Heart right ventricle (tissue), 16 donors: Measurements from ENCODE around the gene SLC16A1. TPM values are rescaled to one million over a fixed set of nuclear protein-coding genes. Genes with fewer than 3 reads are reported as not detected.

Source experiments
- ATAC-seq, 8 donors: fragments of 200-7000 bp; cut with Tn5 transposase; one replicate each; pipeline ENCODE4 v1.9.1; 2020; ENCODE audit warnings: mild to moderate bottlenecking in 8 of 8, moderate library complexity in 8 of 8, moderate number of reproducible peaks in 1 of 8
- DNase-seq, 2 donors: peaks; one replicate each; pipeline ENCODE4 v3.0.0-alpha.2; 2020
- H3K27ac ChIP-seq, 10 donors: fragments of 200-600 bp; sonication (generic) in 2 of 10; one replicate each; pipeline versions ENCODE4 v1.5.0 to v1.8.0; 2020 to 2022; ENCODE audit warnings: mild to moderate bottlenecking in 3 of 10
- H3K27me3 ChIP-seq, 7 donors: fragments of 200-600 bp; one replicate each; pipeline ENCODE4 v1.8.0; 2021 to 2022; ENCODE audit warnings: mild to moderate bottlenecking in 2 of 7
- H3K36me3 ChIP-seq, 9 donors: fragments of 200-600 bp; sonication (generic) in 1 of 9; one replicate each; pipeline versions ENCODE4 v1.5.0 to v1.8.0; 2020 to 2022; ENCODE audit warnings: mild to moderate bottlenecking in 2 of 9
- H3K4me1 ChIP-seq, 9 donors: fragments of 200-600 bp; sonication (generic) in 1 of 9; one replicate each; pipeline versions ENCODE4 v1.5.0 to v1.8.0; 2020 to 2022; ENCODE audit warnings: mild to moderate bottlenecking in 4 of 9
- H3K4me3 ChIP-seq, 10 donors: fragments of 200-600 bp; sonication (generic) in 2 of 10; one replicate each; pipeline versions ENCODE4 v1.5.0 to v1.8.0; 2020 to 2022; ENCODE audit warnings: mild to moderate bottlenecking in 7 of 10, moderate library complexity in 2 of 10
- H3K9me3 ChIP-seq, 11 donors: fragments of 200-600 bp in 10 of 11; sonication (generic) in 2 of 11; one replicate each; pipeline versions ENCODE4 v1.5.0 to v1.8.0; 2013 to 2022; ENCODE audit warnings: mild to moderate bottlenecking in 2 of 11, control low read depth in 1 of 11, moderate library complexity in 1 of 11
- CTCF ChIP-seq, 9 donors: fragments of 200-600 bp; sonication (generic) in 2 of 9; IDR thresholded peaks; one replicate each; pipeline versions ENCODE4 v1.5.0 to v1.8.0; 2021 to 2022; ENCODE audit warnings: antibody characterized with exemption in 9 of 9, mild to moderate bottlenecking in 5 of 9, moderate library complexity in 1 of 9
- WGBS, 2 donors: extraction: QIAGEN DNeasy Blood & Tissue Kit; methylation state at CpG; one replicate each; pipeline ENCODE4 v1.1.7; 2013; ENCODE audit warnings: inconsistent platforms in 1 of 2; 5-methylcytosine and 5-hydroxymethylcytosine counted together
- intact Hi-C, 10 donors: fragments of 100-400 bp; cut with DNase I; formaldehyde crosslinking; loops; one replicate each; pipeline versions ENCODE4 v1.11.1 to v1.14.2; 2022
- long read RNA-seq, 3 donors: library from polyadenylated mRNA; unstranded; transcript quantifications; one replicate each; pipeline ENCODE4 v2.0.0, GENCODE V29; 2020 to 2021
- polyA plus RNA-seq, 2 donors: library from polyadenylated mRNA; stranded (reverse); fragments of 200-250 nt; gene quantifications; one replicate each; pipeline ENCODE4 v1.2.3, GENCODE V29; 2013
- total RNA-seq, 10 donors: library from RNA; stranded (reverse); fragmentation: NEBNext Ultra II Directional in 3 of 10; extraction: Animal tissue kit (Norgen Biotek cat#: 25700) in 3 of 10; gene quantifications; one replicate each; pipeline versions ENCODE4 v1.2.1 to v1.2.4, GENCODE V29; 2021 to 2023
- donor health status: Arrhythmogenic right ventricular cardiomyopathy.
- donor health status: ischemic (EF 13 %, LVEDD 7.1; RV severe dilation, severe dysfunction).
- donor health status: healthy with polysubstance abuse.
- donor health status: DM: no; HTN: yes; CAD: no.
- donor health status: DM: no; HTN: no; CAD: no.
- donor health status: ischemic (EF 25% LVEDD 6.9; RV normal size, moderate dysfunction).
- donor health status: ischemic (EF 25% LVEDD 5.7; RV mildly dilated, moderate dysfunction).
- donor health status: healthy.
- donor health status: DM: yes; HTN: yes; CAD: no.
- donor health status: Ischemic cardiomyopathy.
- donor health status: ischemic (EF 35%, LVEDD 5.7; RV mildly dilated, moderate dysfunction).
- donor health status: nonischemic (EF 11% LVEDD 7.7; RV severe dilation, severe dysfunction).
- donor health status: DM: yes; HTN: yes; CAD: no.
- donor health status: PGD.
- donor health status: ischemic (EF 29% LVEDD 5.4; RV normal size, mild dysfunction).
- donor health status: nonischemic (EF 23%, LVEDD 6.1; RV moderate dilation, normal function).

Gene SLC16A1
- total RNA-seq (100 to 1,000 TPM; 129 to 193 (median 152) TPM), polyA plus RNA-seq (10 to 100 TPM; 43.9 to 71.8 TPM)
- long read RNA-seq, donor 1, full-length matches to known transcripts, result 48 of 119 reads
- long read RNA-seq, donor 1, partial matches to known transcripts, result 50 of 119 reads
- long read RNA-seq, donor 1, other reads (novel, unspliced or antisense), result 21 of 119 reads
- long read RNA-seq, donor 2, full-length matches to known transcripts, result 48 of 117 reads
- long read RNA-seq, donor 2, partial matches to known transcripts, result 68 of 117 reads
- long read RNA-seq, donor 2, other reads (novel, unspliced or antisense), result 1 of 117 reads
- long read RNA-seq, donor 3, full-length matches to known transcripts, result 132 of 289 reads
- long read RNA-seq, donor 3, partial matches to known transcripts, result 126 of 289 reads
- long read RNA-seq, donor 3, other reads (novel, unspliced or antisense), result 31 of 289 reads

DNA sequence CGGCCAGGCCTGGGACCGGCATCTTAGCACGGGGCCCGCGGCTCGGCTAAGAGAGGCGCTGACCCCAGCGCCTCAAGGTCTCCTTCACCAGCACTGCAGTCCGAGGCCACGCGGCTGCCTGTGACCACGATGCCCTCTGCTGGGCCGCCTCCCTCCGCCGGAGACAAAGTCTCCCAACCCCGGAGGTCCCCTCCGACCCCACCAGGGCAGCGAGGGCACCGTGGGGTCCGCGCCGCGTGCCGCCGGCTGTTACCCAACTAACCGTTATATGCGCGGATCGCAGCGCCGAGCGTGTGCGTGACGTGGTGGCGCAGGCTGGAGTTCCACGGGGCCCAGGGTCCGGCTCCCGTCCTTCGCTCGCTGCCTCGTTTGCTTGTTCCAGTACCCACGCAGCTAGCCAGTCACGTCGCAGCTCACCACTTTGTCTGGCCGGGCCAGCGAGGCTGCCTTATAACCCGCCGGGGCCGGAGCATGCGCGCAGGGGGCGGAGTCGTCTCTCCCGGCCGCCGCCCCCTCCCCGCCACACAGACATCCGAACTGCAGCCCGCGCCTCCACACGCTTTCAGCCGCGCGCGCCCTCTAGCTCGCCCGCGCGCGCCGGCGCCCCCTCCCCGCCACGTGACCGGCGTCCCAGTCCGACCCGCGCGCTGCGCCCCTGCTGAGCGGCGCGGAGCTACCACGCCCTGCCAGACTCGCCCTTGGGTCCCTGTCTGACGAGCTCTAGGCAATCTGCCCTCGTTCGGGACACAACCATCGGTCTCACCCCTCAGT is at the start of gene SLC16A1:
TSS of gene SLC16A1 (minus strand) at position 424 of the 771 bp plus-strand sequence. CDS start 26,888 bp downstream, outside the sequence.
- WGBS, 2 donors, result 0% methylated on average over 80 to 90 of the region's 90 CpGs
- Histone ChIP-seq H3K27ac (peak within 1 kb of the TSS; percentile 85 to 96 (median 94)), H3K4me1 (peaks cover 0 to 62% (median 51%) of the 10 kb centered on the region in 9 donors), H3K36me3 (peaks cover 0 to 12% (median 0%) of the 10 kb centered on the region in 9 donors), H3K9me3 (no peaks in the 10 kb centered on the region), H3K27me3 (no peaks in the 10 kb centered on the region), H3K4me3 (peak within 1 kb of the TSS; percentile 34 to 94 (median 77))
- TF ChIP-seq CTCF (IDR thresholded peaks at IDR 0.05), result peak in 8 of 9 donors; percentile 8 to 59 (median 49)
- ATAC-seq (peak; percentile 93 to 97 (median 94)), DNase-seq (peak; percentile 92 to 95)
- intact Hi-C loops, result loop anchor here in 9 of 10 donors (1.0 to 10.0 kb wide), 13 partner anchors 41 to 241 kb away; partner anchors contain the start of gene PPM1J (in 3 of the 9)

DNA sequence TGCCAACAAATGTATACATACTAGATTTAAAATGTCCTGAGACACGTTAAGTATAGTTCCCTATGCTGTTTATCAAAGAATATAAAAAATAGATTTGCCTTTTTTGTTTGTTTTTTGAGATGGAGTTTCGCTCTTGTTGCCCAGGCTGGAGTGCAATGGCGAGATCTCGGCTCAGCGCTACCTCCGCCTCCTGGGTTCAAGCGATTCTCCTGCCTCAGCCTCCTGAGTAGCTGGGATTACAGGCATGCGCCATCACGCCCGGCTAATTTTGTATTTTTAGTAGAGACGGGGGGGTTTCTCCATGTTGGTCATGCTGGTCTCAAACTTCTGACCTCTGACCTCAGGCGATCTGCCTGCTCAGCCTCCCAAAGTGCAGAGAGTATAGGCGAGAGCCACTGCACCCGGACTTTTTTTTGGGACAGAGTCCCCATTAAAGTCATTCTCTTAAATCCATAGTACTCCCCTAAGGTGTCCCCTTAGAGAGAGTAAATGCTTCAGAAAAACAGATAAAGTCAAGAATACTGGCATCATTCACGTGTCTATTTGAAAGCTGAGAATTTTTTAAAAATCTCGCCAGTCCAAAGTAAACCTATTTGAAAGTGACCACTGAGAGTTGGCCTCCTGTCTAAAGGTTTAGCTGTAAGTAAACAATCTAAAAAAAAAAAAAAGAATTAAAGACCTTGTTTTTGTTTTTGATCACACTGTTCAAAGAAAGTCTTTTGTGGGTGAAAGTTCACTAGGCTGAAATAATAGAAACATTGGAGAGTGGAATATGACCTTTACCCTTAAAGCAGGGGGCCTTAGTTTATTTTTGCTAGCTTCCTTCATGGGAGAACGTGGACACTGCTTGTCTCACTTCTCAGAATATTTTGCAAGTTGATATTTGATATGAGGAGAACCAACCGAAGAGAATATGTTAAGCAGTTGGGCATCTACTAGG is 48.0 kb upstream of the SLC16A1 start:
- H3K4me1 ChIP-seq, result peaks cover 0 to 11% (median 0%) of the 10 kb centered on the region in 9 donors
- ATAC-seq (no peak), DNase-seq (no peak)
- no peak overlapping the region for H3K27ac ChIP-seq
- H3K4me3 ChIP-seq, result no peak overlapping the region
- H3K27me3 ChIP-seq, result no peaks in the 10 kb centered on the region
- no peaks in the 10 kb centered on the region for H3K9me3 ChIP-seq
- intact Hi-C loops, result loop anchor here in 1 of 10 donors (10.0 kb wide), 1 partner anchor 49 kb away; the partner anchor contains the start of gene SLC16A1
- TF ChIP-seq CTCF (IDR thresholded peaks at IDR 0.05), result no peak
- H3K36me3 ChIP-seq, result peaks cover 0 to 50% (median 0%) of the 10 kb centered on the region in 9 donors
- 88 to 94% methylated on average over 18 of the region's 18 CpGs for WGBS, 2 donors

- ATAC-seq, result no peak
- intact Hi-C loops, result loop anchor here in 1 of 10 donors (10.0 kb wide), 1 partner anchor 47 kb away; the partner anchor contains the start of gene SLC16A1
Observed at GRCh38 chr1:113002297-113002696, 46.3 kb upstream of the SLC16A1 start.

More at GRCh38 chr1:113002297-113002696, 46.3 kb upstream of the SLC16A1 start:
- no peak for DNase-seq
- H3K9me3 ChIP-seq, result no peaks in the 10 kb centered on the region
- 97 to 98% methylated on average over 4 of the region's 4 CpGs for WGBS, 2 donors
- H3K27ac ChIP-seq, result no peak overlapping the region
- H3K27me3 ChIP-seq, result no peaks in the 10 kb centered on the region
- H3K4me3 ChIP-seq, result no peak overlapping the region
- peaks cover 0 to 43% (median 0%) of the 10 kb centered on the region in 9 donors for H3K36me3 ChIP-seq
- H3K4me1 ChIP-seq, result peaks cover 6 to 26% (median 11%) of the 10 kb centered on the region in 9 donors
- TF ChIP-seq CTCF (IDR thresholded peaks at IDR 0.05), result no peak
